Retinal pigment epithelial cell (primary cell): Measurements from ENCODE around the gene ADCY10.

Experiments
- DNase-seq: peaks from one replicate; pipeline ENCODE4 v3.0.0-alpha.2; 2010; ENCODE audit warnings: low read depth
- H3K4me3 ChIP-seq: 2 replicates; pipeline ENCODE4 v1.5.1; 2011; ENCODE audit warnings: mild to moderate bottlenecking, low read length, control low read depth, moderate library complexity
- TF ChIP-seq, protein P1 (sequence below): conservative IDR thresholded peaks from 2 replicates; pipeline ENCODE4 v1.5.1; 2011; ENCODE audit warnings: low read depth, low read length, control low read depth, inconsistent platforms

Gene ADCY10, protein sequence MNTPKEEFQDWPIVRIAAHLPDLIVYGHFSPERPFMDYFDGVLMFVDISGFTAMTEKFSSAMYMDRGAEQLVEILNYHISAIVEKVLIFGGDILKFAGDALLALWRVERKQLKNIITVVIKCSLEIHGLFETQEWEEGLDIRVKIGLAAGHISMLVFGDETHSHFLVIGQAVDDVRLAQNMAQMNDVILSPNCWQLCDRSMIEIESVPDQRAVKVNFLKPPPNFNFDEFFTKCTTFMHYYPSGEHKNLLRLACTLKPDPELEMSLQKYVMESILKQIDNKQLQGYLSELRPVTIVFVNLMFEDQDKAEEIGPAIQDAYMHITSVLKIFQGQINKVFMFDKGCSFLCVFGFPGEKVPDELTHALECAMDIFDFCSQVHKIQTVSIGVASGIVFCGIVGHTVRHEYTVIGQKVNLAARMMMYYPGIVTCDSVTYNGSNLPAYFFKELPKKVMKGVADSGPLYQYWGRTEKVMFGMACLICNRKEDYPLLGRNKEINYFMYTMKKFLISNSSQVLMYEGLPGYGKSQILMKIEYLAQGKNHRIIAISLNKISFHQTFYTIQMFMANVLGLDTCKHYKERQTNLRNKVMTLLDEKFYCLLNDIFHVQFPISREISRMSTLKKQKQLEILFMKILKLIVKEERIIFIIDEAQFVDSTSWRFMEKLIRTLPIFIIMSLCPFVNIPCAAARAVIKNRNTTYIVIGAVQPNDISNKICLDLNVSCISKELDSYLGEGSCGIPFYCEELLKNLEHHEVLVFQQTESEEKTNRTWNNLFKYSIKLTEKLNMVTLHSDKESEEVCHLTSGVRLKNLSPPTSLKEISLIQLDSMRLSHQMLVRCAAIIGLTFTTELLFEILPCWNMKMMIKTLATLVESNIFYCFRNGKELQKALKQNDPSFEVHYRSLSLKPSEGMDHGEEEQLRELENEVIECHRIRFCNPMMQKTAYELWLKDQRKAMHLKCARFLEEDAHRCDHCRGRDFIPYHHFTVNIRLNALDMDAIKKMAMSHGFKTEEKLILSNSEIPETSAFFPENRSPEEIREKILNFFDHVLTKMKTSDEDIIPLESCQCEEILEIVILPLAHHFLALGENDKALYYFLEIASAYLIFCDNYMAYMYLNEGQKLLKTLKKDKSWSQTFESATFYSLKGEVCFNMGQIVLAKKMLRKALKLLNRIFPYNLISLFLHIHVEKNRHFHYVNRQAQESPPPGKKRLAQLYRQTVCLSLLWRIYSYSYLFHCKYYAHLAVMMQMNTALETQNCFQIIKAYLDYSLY (N-terminal part only)

DNA sequence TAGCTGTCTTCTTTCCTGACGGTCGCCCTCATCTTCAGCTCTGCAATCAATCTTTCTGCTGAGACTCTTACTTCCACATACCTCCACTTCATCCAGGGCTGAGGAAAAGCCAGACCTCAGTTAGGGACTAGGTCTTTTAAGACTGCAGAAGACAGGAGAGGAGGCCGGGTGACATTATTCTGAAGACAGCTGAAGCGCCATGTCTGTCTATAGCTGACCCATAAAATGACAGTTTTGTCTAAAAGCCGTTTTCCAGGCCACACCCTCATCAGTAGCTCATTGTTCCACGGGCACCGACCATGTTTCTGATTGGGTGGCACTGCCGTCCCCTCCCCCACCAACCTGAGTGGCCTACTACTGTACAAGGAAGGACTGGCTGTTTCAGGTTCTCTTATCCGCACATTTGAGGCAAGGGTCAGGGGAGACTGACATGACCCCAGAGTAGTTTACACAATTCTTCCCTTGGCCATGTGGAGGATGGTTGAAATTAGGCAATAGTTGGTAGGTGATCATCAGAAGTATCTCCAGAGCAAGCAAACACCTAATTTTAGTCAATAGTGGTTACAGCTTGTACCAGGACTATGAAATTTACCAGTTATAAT, at the start of gene ADCY10:
Gene ADCY10 (minus strand): TSS at position 240 of the 602 bp plus-strand sequence. CDS start 8,994 bp downstream, outside the sequence.
- TF ChIP-seq, protein P1, sequence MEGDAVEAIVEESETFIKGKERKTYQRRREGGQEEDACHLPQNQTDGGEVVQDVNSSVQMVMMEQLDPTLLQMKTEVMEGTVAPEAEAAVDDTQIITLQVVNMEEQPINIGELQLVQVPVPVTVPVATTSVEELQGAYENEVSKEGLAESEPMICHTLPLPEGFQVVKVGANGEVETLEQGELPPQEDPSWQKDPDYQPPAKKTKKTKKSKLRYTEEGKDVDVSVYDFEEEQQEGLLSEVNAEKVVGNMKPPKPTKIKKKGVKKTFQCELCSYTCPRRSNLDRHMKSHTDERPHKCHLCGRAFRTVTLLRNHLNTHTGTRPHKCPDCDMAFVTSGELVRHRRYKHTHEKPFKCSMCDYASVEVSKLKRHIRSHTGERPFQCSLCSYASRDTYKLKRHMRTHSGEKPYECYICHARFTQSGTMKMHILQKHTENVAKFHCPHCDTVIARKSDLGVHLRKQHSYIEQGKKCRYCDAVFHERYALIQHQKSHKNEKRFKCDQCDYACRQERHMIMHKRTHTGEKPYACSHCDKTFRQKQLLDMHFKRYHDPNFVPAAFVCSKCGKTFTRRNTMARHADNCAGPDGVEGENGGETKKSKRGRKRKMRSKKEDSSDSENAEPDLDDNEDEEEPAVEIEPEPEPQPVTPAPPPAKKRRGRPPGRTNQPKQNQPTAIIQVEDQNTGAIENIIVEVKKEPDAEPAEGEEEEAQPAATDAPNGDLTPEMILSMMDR: no peak
- no peak for DNase-seq
- no peak within 1 kb of the TSS for H3K4me3 ChIP-seq

DNA sequence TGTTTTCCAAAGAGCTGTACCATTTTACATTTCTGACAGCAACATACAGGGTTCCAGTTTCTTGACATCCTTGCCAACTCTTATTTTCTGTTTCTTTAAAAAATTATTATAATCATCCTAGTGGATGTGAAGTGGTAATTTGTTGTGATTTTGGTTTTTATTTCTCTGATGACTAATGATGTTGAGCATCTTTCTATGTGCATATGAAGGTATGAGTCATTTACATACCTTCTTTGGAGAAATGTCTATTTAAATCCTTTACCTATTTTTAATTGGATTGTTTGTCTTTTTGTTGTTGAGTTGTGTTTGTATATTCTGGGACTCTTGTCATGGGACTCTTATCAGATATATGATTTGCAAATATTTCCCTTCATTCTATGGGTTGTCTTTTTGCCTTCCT, 43.8 kb upstream of the ADCY10 start:
- H3K4me3 ChIP-seq: no peak overlapping the region
- TF ChIP-seq, protein P1: no peak
- no peak for DNase-seq

DNA sequence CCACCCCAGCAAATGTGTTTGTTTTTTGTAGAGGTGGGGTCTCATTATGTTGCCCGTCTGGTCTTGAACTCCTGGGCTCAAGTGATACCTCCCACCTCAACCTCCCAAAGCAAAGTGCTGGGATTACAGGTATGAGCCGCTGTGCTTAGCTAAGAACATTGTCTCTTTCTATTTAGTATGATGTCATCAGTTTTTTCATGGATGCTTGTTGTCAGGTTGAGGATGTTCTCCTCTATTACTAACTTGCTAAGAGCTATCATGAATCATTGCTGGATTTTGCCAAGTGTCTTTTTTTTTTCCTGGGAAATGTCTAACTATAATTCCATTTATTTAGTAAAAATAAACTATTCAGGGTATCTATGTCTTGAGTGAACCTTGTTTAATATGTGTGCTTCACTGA, 42.0 kb upstream of the ADCY10 start:
- TF ChIP-seq, protein P1: no peak
- DNase-seq: no peak
- H3K4me3 ChIP-seq: no peak overlapping the region

DNA sequence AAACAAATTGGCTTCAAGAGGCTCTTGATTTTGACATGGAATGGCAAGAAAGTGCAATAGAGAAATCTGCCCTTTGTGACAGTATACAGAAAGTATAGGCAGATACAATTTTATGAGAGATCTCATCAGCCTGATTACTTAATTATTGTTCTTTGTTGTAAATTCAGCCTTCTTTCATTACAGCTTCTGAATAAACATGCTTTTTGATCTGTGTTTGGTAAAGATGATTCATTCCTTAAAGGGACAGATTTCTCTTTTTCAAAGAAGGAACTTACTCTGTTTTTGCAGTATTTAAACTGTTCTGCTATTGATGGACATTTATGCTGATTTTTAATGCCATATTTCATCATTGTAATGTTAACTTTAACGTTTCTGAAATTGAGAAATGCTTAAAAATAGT, 36.6 kb upstream of the ADCY10 start:
- H3K4me3 ChIP-seq: no peak overlapping the region
- no peak for DNase-seq
- TF ChIP-seq, protein P1: no peak

DNA sequence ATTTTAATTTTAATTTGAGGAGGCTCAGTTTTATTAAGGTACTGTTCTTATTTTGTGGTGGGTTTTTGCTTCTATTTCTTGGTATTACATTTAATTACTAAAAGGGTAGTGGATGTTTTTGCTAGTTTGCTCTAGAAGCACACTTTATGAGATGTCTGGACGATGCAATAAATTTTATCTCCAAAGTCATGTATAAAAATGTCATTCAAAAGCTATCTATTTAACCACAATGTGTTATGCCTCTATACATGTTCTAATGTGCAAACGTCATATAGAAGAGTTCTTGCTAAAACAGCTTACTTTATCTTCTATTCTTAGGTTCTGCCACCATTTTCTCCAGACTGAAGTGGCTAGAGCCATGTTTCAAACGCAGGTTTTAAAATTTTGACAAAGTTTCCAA, 35.9 kb upstream of the ADCY10 start:
- TF ChIP-seq, protein P1: no peak
- H3K4me3 ChIP-seq: no peak overlapping the region

DNA sequence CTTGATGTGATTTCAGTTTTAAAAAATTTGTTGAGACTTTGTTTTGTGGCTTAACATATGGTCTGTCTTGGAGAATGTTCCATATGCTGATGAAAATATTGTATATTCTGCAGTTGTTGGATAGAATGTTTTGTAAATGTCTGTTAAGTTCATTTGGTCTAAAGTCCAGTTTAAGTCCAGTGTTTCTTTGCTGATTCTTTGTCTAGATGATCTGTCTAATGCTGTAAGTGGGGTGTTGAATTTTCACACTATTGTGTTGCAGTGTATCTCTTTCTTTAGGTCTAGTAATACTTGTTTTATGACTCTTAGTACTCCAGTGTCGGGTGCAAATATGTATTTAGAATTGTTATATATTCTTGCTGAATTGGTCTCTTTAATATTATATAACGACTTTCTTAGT, 33.8 kb upstream of the ADCY10 start:
- no peak overlapping the region for H3K4me3 ChIP-seq
- no peak for DNase-seq
- TF ChIP-seq, protein P1: no peak

More for the DNA sequence above, 35.9 kb upstream of the ADCY10 start:
- no peak for DNase-seq
